Measurements from ENCODE around the gene PPARG.
A peak's percentile ranks its signal among the peaks of the same experiment; 100 is the strongest.
"Not testable (repeated sequence)": the region's sequence is repeated elsewhere in the genome, so short reads cannot be mapped to it uniquely, and the experiment has no call there.

PPARG gene

DNA sequence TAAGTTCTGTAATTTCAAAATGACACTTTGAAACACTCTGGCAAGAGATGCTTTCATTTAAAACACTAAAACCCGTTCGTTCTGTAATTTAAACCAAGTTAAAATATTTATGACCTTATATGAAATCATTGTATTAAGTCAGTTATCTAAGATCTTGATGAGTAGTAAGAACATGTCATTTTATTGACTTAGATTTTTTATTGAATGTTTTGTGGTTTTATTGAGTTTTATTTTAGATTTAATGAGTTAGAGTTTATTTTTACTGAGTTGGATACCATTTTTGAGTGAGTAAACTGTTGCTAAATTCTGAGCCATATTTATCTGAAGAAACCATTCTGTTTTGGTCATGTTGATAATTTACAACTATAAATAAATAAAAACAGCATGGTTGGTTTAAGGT lies 94.3 kb downstream of the PPARG start:
- no peak for DNase-seq

GRCh38 chr3:12384451-12385233 lies 95.8 kb downstream of the PPARG start:
- DNase-seq: no peak

DNA sequence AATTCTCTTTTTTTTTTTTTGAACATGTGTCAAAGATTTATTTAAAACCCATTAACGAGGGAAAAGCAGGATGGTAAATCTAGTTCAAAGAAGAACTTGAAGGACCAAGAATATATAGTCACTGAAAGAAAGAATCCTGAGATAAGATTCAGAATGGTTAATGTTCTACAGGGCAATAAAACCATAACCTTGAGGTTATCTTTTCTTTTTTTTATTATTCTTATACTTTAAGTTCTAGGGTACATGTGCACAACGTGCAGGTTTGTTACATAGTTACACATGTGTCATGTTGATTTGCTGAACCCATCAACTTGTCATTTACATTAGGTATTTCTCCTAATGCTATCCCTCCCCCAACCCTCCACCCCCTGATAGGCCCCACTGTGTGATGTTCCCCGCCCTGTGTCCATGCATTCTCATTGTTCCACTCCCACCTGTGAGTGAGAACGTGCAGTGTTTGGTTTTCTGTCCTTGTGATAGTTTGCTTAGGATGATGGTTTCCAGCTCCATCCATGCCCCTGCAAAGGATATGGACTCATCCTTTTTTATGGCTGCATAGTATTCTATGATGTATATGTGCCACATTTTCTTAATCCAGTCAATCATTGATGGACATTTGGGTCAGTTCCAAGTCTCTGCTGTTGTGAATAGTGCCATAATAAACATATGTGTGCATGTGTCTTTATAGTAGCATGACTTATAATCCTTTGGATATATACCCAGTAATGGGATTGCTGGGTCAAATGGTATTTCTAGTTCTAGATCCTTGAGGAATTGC lies 97.8 kb downstream of the PPARG start:
- DNase-seq: not testable (repeated sequence)

GRCh38 chr3:12388185-12388584 lies 99.3 kb downstream of the PPARG start:
- no peak for DNase-seq

DNA sequence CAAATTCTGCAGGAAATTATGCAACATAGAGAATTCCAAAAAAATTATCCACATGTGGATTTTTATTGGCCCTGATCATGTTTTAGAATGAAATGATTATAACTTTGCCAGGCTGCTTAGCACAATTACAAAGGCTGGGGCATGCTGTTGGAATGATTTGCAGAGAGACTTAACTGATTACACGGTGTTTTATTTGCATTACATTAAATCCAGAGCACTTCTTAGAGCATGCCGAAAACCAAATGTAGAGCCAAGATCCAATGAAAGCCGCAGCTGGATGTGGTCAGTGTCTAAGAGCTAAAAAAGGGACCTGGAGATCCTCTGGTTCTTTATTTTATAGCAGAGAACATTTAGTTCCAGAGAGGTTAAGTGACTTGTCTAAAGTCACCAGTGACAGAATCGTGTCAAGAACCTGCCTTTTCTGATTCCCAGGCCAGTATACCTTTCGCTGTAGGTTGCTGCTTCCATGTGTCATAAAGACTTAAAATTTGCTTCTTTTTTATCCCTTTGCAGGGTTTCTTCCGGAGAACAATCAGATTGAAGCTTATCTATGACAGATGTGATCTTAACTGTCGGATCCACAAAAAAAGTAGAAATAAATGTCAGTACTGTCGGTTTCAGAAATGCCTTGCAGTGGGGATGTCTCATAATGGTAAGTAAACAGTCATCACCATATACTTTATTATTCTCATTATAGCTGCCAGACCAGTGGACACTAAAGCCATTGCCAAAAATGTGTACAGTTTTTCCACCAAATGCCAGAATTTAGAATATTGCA lies 103.4 kb downstream of the PPARG start:
- no peak for DNase-seq

- DNase-seq: peak in 1 of 2 experiments; percentile 22
These were observed 105.0 kb downstream of the PPARG start for GRCh38 chr3:12393894-12394293.

- no peak for DNase-seq
These were observed 105.8 kb downstream of the PPARG start for GRCh38 chr3:12394569-12395271.

DNA sequence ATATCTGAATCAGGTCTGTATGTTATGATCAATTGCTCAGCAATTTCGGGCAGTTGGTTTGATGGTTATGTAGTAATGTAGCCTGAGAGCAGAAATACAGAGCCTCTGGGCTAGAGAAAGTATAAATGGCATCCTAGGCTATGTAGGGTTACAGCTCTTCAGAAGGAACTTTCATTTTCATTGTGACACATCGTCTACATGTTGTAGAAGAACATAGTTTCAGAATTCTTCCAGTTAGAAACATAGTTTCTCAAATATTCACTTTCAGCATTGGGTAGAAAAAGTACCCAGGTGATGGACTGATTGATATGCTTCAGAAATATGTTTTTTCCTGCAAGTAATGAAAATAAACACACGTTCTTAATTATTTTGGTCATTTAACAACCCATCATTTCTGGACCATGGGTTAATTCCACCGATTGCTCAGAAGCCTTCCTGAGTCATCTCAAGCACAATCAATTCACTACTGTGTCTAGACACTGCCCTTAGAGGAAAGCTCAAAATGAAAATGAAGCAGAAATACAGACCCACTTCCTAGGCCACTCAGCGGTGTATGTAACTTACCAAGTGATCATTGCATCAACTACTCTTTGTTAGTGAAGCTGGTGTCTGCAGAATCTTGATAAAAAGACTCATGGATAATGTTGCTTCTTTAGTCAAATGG lies 106.6 kb downstream of the PPARG start:
- DNase-seq: no peak

DNA sequence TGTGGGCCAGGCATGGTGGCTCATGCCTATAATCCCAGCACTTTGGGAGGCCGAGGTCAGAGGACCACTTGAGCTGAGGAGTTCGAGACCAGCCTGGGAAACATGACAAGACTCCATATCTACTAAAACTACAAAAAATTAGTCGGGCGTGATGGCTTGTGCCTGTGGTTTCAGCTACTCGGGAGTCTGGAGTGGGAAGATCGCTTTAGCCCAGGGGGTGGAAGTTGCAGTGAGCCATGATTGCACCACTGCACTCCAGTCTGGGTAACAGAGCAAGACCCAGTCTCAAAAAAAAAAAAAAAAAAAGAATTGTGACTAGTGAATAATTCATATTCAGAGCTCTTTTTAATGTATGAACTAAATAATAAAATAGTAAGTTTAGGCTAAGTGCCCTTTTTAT lies 107.6 kb downstream of the PPARG start:
- no peak for DNase-seq

DNA sequence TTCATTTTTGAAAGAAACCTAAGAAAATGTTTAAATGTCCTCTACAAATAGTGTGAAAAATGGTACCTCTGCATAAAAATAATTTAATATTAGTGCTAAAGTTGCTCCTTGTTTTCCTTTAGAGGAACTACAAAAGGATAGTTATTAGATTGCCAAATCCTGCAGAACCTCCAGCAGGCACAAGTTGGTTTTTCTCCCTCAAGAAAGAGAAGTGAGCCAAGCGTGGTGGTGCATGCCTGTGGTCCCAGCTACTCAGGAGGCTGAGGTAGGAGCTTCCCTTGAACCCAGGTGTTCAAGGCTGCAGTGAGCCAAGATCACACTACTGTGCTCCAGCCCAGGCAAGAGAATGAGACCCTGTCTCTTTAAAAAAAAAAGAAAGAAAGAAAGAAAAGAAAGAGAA lies 110.4 kb downstream of the PPARG start:
- no peak for DNase-seq

GRCh38 chr3:12400616-12401194 lies 111.8 kb downstream of the PPARG start:
- DNase-seq: no peak

DNA sequence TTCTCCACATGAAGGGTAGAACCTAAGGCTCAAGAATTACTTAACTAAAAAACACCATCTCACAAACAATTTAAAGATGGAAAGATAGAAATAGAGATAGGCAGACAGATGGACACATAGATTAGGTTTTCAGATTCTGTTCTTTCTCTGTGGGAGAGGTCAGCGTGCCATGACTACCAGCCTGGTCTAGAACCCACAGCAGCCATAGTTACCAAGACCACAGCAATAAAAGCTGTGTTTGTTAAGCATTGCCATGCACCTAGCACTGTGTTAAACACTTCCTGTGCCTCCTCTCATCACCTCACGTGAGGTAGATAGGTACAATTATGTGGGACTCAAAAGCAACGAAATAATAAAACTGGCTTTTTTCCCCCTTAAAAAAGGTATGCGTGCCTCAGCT lies 112.3 kb downstream of the PPARG start:
- DNase-seq: no peak

DNA sequence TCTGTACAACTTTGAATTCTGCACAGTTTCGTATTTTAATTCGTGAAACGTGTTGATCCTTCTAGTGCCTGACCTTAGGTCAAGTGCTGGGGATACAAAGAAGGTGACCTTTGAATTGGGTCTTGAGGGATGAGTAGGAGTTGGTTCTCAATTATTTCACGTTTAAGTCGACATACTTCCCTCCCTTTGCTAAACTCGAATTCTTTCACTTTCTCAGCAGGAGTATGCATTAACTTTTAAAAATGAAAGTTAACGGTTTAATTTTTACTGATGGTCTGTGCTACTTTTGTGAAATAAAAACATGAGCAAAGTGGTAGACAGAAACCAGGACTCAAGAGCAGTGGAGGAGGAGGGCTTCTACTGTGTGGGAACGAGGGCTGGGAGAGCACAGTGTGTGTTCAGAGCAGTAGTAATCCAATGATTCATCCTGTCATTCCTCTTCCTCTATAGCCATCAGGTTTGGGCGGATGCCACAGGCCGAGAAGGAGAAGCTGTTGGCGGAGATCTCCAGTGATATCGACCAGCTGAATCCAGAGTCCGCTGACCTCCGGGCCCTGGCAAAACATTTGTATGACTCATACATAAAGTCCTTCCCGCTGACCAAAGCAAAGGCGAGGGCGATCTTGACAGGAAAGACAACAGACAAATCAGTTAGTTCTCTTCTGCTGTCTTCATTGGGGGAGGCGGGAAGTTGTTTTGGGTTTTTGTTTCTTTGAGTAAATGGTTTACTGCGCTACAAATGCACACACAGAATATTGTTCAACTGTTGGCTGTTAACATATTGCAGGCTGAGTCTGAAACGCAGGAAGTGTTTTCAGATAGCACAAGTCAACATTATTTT lies 116.8 kb downstream of the PPARG start:
- DNase-seq: no peak

GRCh38 chr3:12408984-12409683 lies 120.3 kb downstream of the PPARG start:
- DNase-seq: no peak

DNA sequence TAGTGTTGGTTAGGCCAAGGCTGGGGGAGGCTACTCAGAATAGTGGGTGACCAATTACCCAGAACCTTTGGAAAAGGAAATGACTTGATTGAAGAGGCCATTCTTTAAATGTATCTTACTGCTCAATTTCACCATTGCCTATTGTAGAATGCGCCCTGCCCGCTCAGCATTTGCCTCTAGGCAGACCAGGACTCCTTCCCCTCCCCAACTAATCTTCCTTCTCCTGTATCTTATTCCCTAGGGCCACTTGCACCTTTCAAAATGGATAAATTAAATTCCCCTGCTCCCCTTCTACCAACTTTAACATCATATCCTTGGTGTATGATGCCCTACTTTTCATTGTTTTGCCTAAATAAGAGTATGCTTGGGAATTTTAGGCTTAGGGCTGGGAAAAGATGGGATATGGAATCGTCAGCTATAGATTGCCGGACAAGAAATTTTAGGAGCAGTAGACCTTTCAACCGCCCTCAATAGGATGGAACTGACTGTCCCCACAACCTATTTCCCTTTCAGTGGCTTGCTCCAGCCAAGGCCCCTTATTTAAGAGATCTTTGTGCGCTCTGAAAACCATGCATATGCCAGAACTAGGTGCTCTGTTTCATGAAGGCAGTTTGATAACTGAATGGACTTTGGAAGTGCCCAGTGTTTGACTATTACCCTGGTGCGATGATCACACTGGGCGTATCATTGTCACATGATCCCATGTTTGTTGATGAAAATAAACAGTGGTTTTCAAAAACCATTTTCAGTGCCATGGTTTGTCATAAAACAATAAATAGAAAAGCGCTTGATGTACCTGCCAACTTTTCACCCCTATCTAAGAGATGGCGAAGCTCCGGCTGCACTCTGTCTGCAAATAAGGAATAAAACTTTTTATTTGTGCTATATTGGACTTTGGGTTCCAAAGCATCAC lies 121.1 kb downstream of the PPARG start:
- no peak for DNase-seq

- DNase-seq: no peak
These were observed 124.9 kb downstream of the PPARG start for GRCh38 chr3:12413721-12414255.

DNA sequence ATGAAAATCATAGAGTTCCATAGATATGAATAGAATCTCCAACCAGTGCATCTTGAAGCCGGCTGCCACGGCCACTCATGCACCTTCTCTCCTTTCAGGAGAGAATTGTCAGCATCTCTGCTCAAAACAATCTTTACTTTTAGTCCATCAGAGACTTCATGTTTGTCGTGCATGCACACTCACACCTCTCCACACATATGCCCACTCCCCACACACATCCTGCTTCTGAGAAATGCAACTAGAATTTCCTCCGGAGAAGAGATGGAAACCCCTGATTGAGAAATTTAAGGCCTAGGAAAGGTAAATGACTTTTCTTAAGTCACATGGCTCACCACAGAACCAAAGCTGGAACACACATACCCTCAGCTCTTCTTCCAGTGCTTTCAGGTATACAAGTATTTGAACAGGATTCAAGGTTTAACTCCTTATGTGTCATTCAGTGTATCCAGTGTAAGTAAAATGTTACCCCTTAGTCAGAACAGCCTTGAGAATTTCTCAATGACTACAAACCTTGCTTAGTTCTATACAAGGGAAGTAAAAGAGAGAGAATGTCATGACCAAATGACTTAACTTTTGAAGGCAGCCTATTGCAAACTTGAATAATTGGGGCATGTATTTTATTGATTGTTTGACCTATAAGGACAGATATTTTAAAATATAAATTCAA lies 126.3 kb downstream of the PPARG start:
- no peak for DNase-seq

- no peak for DNase-seq
These were observed 127.9 kb downstream of the PPARG start for GRCh38 chr3:12416731-12417130.

Measured in NCI-H1930 (cell line).